Neural progenitor cell (in vitro differentiated cells): Measurements from ENCODE around the gene PCNX4. TPM values are rescaled to one million over a fixed set of nuclear protein-coding genes. Genes with fewer than 3 reads are reported as not detected.
A peak's percentile ranks its signal among the peaks of the same experiment; 100 is the strongest.

ENCODE experiments used
- DNase-seq: peaks from one replicate; pipeline ENCODE4 v3.0.0-alpha.2; 2016; ENCODE audit warnings: low spot score
- H2AFZ ChIP-seq: fragments of 200-600 bp; sonication (generic); replicated peaks from 2 replicates; pipeline ENCODE4 v1.6.1; 2016; ENCODE audit warnings: antibody characterized with exemption
- H3F3A ChIP-seq: fragments of 200-600 bp; sonication (generic); 2 replicates; pipeline ENCODE4 v1.6.1; 2016; ENCODE audit warnings: antibody characterized with exemption, low read depth
- H3K27ac ChIP-seq: fragments of 200-600 bp; sonication (generic); 2 replicates; pipeline ENCODE4 v1.5.1; 2016; ENCODE audit warnings: mild to moderate bottlenecking
- H3K27me3 ChIP-seq: fragments of 200-600 bp; sonication (generic); 2 replicates; pipeline ENCODE4 v1.6.1; 2016; ENCODE audit warnings: mild to moderate bottlenecking, moderate library complexity
- H3K36me3 ChIP-seq: fragments of 200-600 bp; sonication (generic); 2 replicates; pipeline ENCODE4 v1.5.1; 2016
- H3K4me1 ChIP-seq: fragments of 200-600 bp; sonication (generic); 2 replicates; pipeline ENCODE4 v1.6.1; 2016; ENCODE audit warnings: mixed run types
- H3K4me2 ChIP-seq: fragments of 200-600 bp; sonication (generic); 2 replicates; pipeline ENCODE4 v1.6.1; 2016
- H3K4me3 ChIP-seq: fragments of 200-600 bp; sonication (generic); 2 replicates; pipeline ENCODE4 v1.5.1; 2016
- H3K79me2 ChIP-seq: fragments of 200-600 bp; sonication (generic); 2 replicates; pipeline ENCODE4 v1.6.1; 2016; ENCODE audit warnings: low read depth
- H3K9ac ChIP-seq: fragments of 200-600 bp; sonication (generic); 2 replicates; pipeline ENCODE4 v1.6.1; 2016
- H3K9me3 ChIP-seq: fragments of 200-600 bp; sonication (generic); 2 replicates; pipeline ENCODE4 v1.5.1; 2016; ENCODE audit warnings: low read depth
- H4K20me1 ChIP-seq: fragments of 200-600 bp; sonication (generic); 2 replicates; pipeline ENCODE4 v1.6.1; 2016; ENCODE audit warnings: low read depth
- H3K27ac Mint-ChIP-seq: 3 replicates; pipeline ENCODE4 v1.8.0; 2021; ENCODE audit warnings: mixed read lengths
- H3K27me3 Mint-ChIP-seq: 2 replicates; pipeline ENCODE4 v1.8.0; 2022; ENCODE audit warnings: low read depth, mild to moderate bottlenecking, inconsistent platforms, moderate library complexity, mixed read lengths; ENCODE audit not compliant: insufficient read depth
- H3K36me3 Mint-ChIP-seq: 3 replicates; pipeline ENCODE4 v1.8.0; 2021; ENCODE audit warnings: mixed read lengths
- H3K4me1 Mint-ChIP-seq: 3 replicates; pipeline ENCODE4 v1.8.0; 2021; ENCODE audit warnings: mixed read lengths
- H3K4me3 Mint-ChIP-seq: 3 replicates; pipeline ENCODE4 v1.8.0; 2021; ENCODE audit warnings: mild to moderate bottlenecking, moderate library complexity, mixed read lengths
- H3K9me3 Mint-ChIP-seq: 3 replicates; pipeline ENCODE4 v1.8.0; 2020; ENCODE audit warnings: mixed read lengths
- EZH2 ChIP-seq: fragments of 200-600 bp; sonication (generic); IDR thresholded peaks from 2 replicates; pipeline ENCODE4 v1.6.1; 2017; ENCODE audit warnings: antibody characterized with exemption, mild to moderate bottlenecking, moderate library complexity
- EZH2phosphoT487 ChIP-seq: fragments of 200-600 bp; sonication (generic); IDR thresholded peaks from 2 replicates; pipeline ENCODE4 v1.6.1; 2017; ENCODE audit warnings: antibody characterized with exemption
- total RNA-seq: library from RNA; depleted of rRNA; stranded (reverse); fragments of >200 nt; gene quantifications from 2 replicates; pipeline ENCODE4 v1.2.3, GENCODE V29; 2015; ENCODE audit warnings: low replicate concordance
- TF ChIP-seq, protein P1 (sequence below): fragments of 200-600 bp; sonication (generic); IDR thresholded peaks from 2 replicates; pipeline ENCODE4 v1.5.1; 2017; ENCODE audit warnings: antibody characterized with exemption, mild to moderate bottlenecking

PCNX4 gene
- total RNA-seq, 1 donor from 2014 or later: 172 TPM

DNA sequence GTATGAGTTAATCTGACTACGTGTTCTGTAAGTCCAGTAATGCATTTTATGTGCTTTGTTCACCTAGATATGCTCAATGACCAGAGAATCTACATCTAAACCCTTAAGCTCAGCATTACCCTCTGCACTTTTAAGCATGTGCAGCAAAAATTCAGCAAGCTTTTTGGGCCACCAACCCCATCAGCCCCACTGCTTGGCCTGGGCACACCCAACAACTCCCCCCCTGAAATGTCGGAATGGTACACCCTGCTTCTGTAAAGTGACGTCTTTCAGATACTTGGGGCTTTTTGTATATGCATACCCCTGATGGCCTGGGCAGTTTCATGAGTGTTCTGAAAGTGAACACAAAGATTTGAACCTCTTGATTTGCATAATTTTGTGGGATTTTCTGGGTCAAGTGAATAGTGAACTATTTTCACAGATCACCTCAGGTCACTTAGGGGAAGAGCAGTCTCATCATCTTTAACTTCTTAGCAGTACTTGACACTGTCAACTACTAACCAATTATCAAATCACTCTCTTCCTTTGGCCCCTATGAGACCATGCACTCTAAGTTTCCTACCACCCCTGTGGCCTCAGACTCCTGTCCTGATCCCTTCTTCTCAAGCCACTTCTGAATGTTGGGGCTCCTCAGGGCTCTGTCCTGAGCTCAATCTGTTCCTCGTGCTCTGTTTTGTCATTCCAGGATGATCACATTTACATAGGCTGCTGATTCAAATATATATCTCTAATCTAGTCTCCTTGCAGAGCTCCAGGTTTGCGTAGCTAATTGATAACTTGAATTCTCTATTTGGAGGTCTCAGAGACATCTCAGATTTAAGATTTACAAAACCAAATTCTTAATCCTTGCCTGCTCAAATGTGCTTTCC is 121.0 kb downstream of the PCNX4 start:
- Histone ChIP-seq H3K4me3 (no peak overlapping the region), H3K9ac (no peak overlapping the region), H2AFZ (no peak overlapping the region), H3F3A (peaks cover 7% of the 10 kb centered on the region), H3K27me3 (no peaks in the 10 kb centered on the region), H4K20me1 (no peaks in the 10 kb centered on the region), H3K9me3 (no peaks in the 10 kb centered on the region), H3K4me1 (peaks cover 30% of the 10 kb centered on the region), H3K79me2 (no peaks in the 10 kb centered on the region), H3K36me3 (no peaks in the 10 kb centered on the region), H3K27ac (no peak overlapping the region), H3K4me2 (no peak overlapping the region)
- no peak for DNase-seq
- Mint-ChIP-seq H3K9me3 (no peaks in the 10 kb centered on the region), H3K4me3 (no peak overlapping the region), H3K36me3 (no peaks in the 10 kb centered on the region), H3K27ac (no peak overlapping the region), H3K4me1 (peaks cover 27% of the 10 kb centered on the region), H3K27me3 (peaks cover 3% of the 10 kb centered on the region)
- TF ChIP-seq, protein P1, sequence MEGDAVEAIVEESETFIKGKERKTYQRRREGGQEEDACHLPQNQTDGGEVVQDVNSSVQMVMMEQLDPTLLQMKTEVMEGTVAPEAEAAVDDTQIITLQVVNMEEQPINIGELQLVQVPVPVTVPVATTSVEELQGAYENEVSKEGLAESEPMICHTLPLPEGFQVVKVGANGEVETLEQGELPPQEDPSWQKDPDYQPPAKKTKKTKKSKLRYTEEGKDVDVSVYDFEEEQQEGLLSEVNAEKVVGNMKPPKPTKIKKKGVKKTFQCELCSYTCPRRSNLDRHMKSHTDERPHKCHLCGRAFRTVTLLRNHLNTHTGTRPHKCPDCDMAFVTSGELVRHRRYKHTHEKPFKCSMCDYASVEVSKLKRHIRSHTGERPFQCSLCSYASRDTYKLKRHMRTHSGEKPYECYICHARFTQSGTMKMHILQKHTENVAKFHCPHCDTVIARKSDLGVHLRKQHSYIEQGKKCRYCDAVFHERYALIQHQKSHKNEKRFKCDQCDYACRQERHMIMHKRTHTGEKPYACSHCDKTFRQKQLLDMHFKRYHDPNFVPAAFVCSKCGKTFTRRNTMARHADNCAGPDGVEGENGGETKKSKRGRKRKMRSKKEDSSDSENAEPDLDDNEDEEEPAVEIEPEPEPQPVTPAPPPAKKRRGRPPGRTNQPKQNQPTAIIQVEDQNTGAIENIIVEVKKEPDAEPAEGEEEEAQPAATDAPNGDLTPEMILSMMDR: no peak
- TF ChIP-seq EZH2 (no peak), EZH2phosphoT487 (no peak)

DNA sequence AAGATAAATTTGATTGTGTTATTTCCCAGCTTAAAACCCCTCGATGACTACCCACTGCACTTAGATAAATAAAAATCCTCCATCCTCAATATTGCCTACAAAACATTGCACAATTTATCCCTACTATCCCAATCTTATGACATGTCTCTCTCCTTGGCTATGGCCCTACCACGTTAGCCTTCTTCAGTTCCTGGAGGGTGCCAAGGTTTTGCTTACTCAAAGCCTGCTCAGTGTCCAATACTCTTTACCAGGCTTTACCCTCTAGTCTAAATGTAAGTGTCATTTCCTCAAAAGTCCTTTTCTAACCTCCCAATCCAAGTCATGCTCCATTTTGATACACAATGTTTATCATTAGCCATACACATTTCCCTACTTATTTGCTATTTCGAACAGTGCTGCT is 122.3 kb downstream of the PCNX4 start:
- Histone ChIP-seq H2AFZ (no peak overlapping the region), H3K9me3 (no peaks in the 10 kb centered on the region), H3K27ac (no peak overlapping the region), H4K20me1 (no peaks in the 10 kb centered on the region), H3K9ac (no peak overlapping the region), H3F3A (peaks cover 7% of the 10 kb centered on the region), H3K27me3 (no peaks in the 10 kb centered on the region), H3K79me2 (no peaks in the 10 kb centered on the region), H3K36me3 (no peaks in the 10 kb centered on the region), H3K4me2 (no peak overlapping the region), H3K4me3 (no peak overlapping the region), H3K4me1 (peaks cover 30% of the 10 kb centered on the region)
- H3K36me3 Mint-ChIP-seq: no peaks in the 10 kb centered on the region
- H3K4me3 Mint-ChIP-seq: no peak overlapping the region
- peaks cover 3% of the 10 kb centered on the region for H3K27me3 Mint-ChIP-seq
- DNase-seq: no peak
- no peak for TF ChIP-seq EZH2phosphoT487
- TF ChIP-seq, protein P1: no peak
- no peak for TF ChIP-seq EZH2
- H3K27ac Mint-ChIP-seq: no peak overlapping the region
- peaks cover 30% of the 10 kb centered on the region for H3K4me1 Mint-ChIP-seq
- no peaks in the 10 kb centered on the region for H3K9me3 Mint-ChIP-seq

DNA sequence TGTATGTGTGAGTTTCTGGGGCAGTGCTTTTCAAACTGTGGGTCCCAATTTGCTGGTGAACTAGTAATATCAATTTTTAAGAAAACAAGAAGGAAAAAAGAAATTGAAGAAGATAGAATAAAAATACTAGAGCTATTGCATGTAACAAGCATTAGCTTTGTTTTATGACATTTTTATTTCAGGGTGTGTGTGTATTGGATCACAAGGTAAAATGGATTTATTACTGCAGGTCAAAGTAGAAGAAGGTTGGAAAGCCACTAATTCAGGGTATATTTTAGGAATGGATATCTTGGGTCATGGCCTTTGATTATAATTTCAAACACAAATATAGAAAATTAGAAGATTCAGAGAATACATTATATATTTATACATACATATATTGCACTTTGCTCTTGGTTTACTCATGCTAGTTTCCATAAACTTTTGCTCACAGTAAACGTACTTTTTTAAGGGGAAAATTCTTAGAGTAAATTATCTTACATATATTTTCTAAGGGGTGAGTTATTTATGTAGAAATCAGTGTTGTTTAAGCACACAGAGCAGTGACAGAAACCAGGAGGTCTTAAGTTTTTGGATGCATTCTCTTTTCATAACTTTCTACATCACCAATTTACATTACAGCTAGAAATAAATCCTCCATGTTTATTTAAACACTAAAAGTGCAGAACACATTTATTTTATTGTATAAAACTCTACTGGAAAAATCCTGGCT is 122.8 kb downstream of the PCNX4 start:
- peak overlapping the region; percentile 1 for H2AFZ ChIP-seq
- no peaks in the 10 kb centered on the region for H3K9me3 ChIP-seq
- no peak overlapping the region for H3K4me3 ChIP-seq
- H3K36me3 ChIP-seq: no peaks in the 10 kb centered on the region
- H3K27ac ChIP-seq: no peak overlapping the region
- peaks cover 7% of the 10 kb centered on the region for H3F3A ChIP-seq
- peaks cover 30% of the 10 kb centered on the region for H3K4me1 ChIP-seq
- H3K36me3 Mint-ChIP-seq: no peaks in the 10 kb centered on the region
- H3K79me2 ChIP-seq: no peaks in the 10 kb centered on the region
- H3K4me1 Mint-ChIP-seq: peaks cover 30% of the 10 kb centered on the region
- H3K4me3 Mint-ChIP-seq: no peak overlapping the region
- H3K27me3 Mint-ChIP-seq: peaks cover 3% of the 10 kb centered on the region
- H3K4me2 ChIP-seq: no peak overlapping the region
- H3K9ac ChIP-seq: no peak overlapping the region
- no peaks in the 10 kb centered on the region for H3K9me3 Mint-ChIP-seq
- no peaks in the 10 kb centered on the region for H4K20me1 ChIP-seq
- no peaks in the 10 kb centered on the region for H3K27me3 ChIP-seq
- no peak for DNase-seq
- no peak overlapping the region for H3K27ac Mint-ChIP-seq
- TF ChIP-seq, protein P1: no peak
- TF ChIP-seq EZH2phosphoT487: no peak
- TF ChIP-seq EZH2: no peak
